Right atrium auricular region (tissue), 2 donors: ENCODE data around the gene CD3E. TPM values are rescaled to one million over a fixed set of nuclear protein-coding genes. Genes with fewer than 3 reads are reported as not detected.
A peak's percentile ranks its signal among the peaks of the same experiment; 100 is the strongest.

ENCODE experiments used
- DNase-seq: peaks from one replicate; pipeline ENCODE4 v3.0.0-alpha.2; 2019; ENCODE audit warnings: low spot score
- H3K27ac ChIP-seq, 2 donors: fragments of 200-600 bp; sonication (generic); 1 replicate in 1 of 2; 2 replicates in 1 of 2; pipeline ENCODE4 v1.5.1; 2016 to 2019
- H3K27me3 ChIP-seq, 2 donors: fragments of 200-600 bp; sonication (generic); one replicate each; pipeline versions ENCODE4 v1.5.1 to v1.6.0; 2017 to 2019
- H3K36me3 ChIP-seq: fragments of 200-600 bp; sonication (generic); one replicate; pipeline ENCODE4 v1.5.1; 2016
- H3K4me1 ChIP-seq, 2 donors: fragments of 200-600 bp; sonication (generic); one replicate each; pipeline versions ENCODE4 v1.5.1 to v1.6.0; 2017 to 2019
- H3K4me3 ChIP-seq, 2 donors: fragments of 200-600 bp; sonication (generic); 1 replicate in 1 of 2; 2 replicates in 1 of 2; pipeline ENCODE4 v1.5.1; 2017 to 2019; ENCODE audit warnings: mild to moderate bottlenecking in 1 of 2, moderate library complexity in 1 of 2
- H3K9me3 ChIP-seq, 2 donors: fragments of 200-600 bp; sonication (generic); one replicate each; pipeline ENCODE4 v1.5.1; 2019
- total RNA-seq, 2 donors: library from RNA; depleted of rRNA; stranded (reverse); fragments of >200 nt; gene quantifications; one replicate each; pipeline ENCODE4 v1.1.0, GENCODE V29; 2016
- TF ChIP-seq, protein P1 (sequence below), 2 donors: fragments of 200-600 bp; sonication (generic); IDR thresholded peaks; one replicate each; pipeline ENCODE4 v1.5.1; 2019; ENCODE audit warnings: antibody characterized with exemption in 2 of 2

Gene CD3E
- total RNA-seq, 2 donors from 2014 or later = 1.8 TPM; not detected in 1

DNA sequence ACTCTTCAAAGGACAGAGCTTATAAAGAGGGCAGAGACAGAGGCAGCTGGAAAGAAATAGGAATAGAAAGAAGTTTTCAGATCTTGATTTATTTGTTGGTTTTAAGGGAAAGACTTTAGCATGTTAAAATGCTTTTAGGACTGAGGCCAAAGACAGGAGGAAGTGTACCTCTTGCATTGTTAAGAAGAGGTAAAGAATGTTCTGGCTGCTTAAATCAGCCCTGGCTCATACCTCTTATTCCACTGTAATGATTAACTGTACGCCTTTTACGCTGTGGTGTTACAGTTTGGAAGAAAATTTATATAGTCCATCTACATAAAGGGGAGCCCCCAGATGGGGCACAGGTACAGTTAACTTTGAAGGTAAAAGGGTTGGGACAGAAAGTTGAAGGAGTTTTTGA is 30.3 kb upstream of the CD3E start:
- Histone ChIP-seq H3K27me3 (no peaks in the 10 kb centered on the region), H3K9me3 (no peaks in the 10 kb centered on the region), H3K27ac (no peak overlapping the region), H3K4me3 (no peak overlapping the region), H3K4me1 (no peaks in the 10 kb centered on the region), H3K36me3 (no peaks in the 10 kb centered on the region)
- DNase-seq = no peak
- TF ChIP-seq, protein P1, sequence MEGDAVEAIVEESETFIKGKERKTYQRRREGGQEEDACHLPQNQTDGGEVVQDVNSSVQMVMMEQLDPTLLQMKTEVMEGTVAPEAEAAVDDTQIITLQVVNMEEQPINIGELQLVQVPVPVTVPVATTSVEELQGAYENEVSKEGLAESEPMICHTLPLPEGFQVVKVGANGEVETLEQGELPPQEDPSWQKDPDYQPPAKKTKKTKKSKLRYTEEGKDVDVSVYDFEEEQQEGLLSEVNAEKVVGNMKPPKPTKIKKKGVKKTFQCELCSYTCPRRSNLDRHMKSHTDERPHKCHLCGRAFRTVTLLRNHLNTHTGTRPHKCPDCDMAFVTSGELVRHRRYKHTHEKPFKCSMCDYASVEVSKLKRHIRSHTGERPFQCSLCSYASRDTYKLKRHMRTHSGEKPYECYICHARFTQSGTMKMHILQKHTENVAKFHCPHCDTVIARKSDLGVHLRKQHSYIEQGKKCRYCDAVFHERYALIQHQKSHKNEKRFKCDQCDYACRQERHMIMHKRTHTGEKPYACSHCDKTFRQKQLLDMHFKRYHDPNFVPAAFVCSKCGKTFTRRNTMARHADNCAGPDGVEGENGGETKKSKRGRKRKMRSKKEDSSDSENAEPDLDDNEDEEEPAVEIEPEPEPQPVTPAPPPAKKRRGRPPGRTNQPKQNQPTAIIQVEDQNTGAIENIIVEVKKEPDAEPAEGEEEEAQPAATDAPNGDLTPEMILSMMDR (IDR thresholded peaks at IDR 0.05) = no peak

DNA sequence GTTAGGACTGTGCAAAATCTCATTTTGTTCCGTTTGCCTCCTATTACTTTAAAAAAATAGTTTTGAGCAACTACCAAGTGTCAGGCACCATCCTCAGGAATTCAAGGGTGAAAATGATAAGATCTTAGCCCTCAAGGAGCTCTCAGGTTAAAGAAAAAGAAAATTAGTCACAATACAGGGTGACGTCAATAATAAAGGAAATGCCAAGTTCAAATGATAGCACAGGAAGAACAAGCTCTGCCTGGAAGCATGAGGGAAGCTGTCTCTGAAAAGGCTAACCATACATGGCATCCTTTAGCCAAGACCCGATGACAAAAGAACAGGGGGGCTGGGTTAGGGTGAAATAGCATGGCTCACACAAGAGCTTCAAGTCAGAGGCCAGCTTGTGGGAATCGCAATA is 29.4 kb upstream of the CD3E start:
- H3K4me3 ChIP-seq = no peak overlapping the region
- peak overlapping the region in 1 of 2 donors; percentile 56 for H3K27ac ChIP-seq
- DNase-seq = no peak
- no peaks in the 10 kb centered on the region for H3K36me3 ChIP-seq
- TF ChIP-seq, protein P1 (IDR thresholded peaks at IDR 0.05) = no peak
- no peaks in the 10 kb centered on the region for H3K9me3 ChIP-seq
- no peaks in the 10 kb centered on the region for H3K4me1 ChIP-seq
- no peaks in the 10 kb centered on the region for H3K27me3 ChIP-seq

DNA sequence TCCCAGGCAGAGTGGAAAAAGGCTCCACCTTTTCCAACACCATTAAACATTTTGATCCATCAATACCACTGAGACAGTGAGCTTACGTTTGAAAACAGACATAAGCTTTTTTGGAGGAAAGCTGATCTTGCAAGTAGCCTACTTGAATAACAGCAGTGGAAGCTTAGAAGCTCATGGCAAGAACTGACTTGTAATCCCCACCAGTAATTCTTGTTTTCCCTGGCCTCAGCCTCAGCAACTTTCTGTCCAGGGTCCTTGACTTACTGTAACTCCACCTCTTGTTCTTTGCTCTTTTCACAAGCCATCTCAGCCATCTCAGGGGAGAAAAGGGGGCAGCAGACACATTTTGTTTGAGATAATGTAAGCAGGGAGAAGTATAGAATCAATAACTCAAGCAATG is 28.1 kb upstream of the CD3E start:
- Histone ChIP-seq H3K9me3 (no peaks in the 10 kb centered on the region), H3K4me3 (no peak overlapping the region), H3K27me3 (no peaks in the 10 kb centered on the region), H3K4me1 (no peaks in the 10 kb centered on the region), H3K36me3 (no peaks in the 10 kb centered on the region), H3K27ac (no peak overlapping the region)
- DNase-seq = no peak
- TF ChIP-seq, protein P1 (IDR thresholded peaks at IDR 0.05) = no peak

DNA sequence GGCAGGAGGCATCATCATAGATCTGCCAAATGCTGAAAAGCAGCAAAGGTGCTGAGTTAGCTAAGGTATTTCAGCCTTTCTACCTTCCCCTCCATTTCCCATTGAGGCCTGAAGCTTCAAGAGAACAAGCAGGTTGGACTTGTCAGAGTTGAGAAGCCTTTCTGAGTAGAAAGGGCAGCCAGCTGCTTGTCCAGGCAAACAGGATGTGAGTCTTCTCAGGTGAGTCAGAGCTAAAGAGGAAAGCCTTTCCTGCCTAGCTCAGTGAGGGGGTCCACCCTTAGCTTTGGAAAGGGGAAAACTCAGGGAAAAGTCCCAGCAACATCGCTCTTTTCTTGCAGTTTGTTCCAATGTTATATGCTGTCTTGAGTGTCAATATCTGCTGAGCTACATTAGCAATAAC is 27.2 kb upstream of the CD3E start:
- no peaks in the 10 kb centered on the region for H3K9me3 ChIP-seq
- H3K27ac ChIP-seq = peak overlapping the region in 1 of 2 donors; percentile 56
- no peaks in the 10 kb centered on the region for H3K27me3 ChIP-seq
- TF ChIP-seq, protein P1 (IDR thresholded peaks at IDR 0.05) = no peak
- H3K4me1 ChIP-seq = no peaks in the 10 kb centered on the region
- no peak overlapping the region for H3K4me3 ChIP-seq
- no peaks in the 10 kb centered on the region for H3K36me3 ChIP-seq
- DNase-seq = no peak

GRCh38 chr11:118281284-118281683 is 23.2 kb upstream of the CD3E start:
- DNase-seq = no peak
- Histone ChIP-seq H3K36me3 (no peaks in the 10 kb centered on the region), H3K27me3 (no peaks in the 10 kb centered on the region), H3K27ac (no peak overlapping the region), H3K4me1 (no peaks in the 10 kb centered on the region), H3K9me3 (no peaks in the 10 kb centered on the region), H3K4me3 (no peak overlapping the region)
- TF ChIP-seq, protein P1 (IDR thresholded peaks at IDR 0.05) = no peak

DNA sequence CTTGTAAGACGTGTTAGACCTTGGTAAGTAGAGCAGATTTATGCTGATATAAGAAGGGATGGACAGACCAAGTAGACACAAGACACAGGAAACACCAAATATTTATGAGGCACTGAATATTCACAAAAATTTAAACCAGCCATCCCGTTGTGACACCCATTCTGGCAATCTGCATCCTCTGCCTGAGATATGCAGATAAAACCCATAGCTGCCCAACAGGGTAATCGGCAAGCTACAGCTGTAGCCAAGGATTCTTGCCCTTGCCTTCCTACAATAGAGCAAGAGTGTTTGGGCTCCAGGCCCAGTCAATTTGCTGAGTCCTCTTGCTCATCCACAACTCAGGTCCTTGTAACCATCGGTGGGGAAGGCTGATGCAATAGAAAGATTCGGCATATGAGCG is 21.9 kb upstream of the CD3E start:
- Histone ChIP-seq H3K4me1 (no peaks in the 10 kb centered on the region), H3K27ac (no peak overlapping the region), H3K27me3 (no peaks in the 10 kb centered on the region), H3K36me3 (no peaks in the 10 kb centered on the region), H3K9me3 (no peaks in the 10 kb centered on the region), H3K4me3 (no peak overlapping the region)
- TF ChIP-seq, protein P1 (IDR thresholded peaks at IDR 0.05) = no peak
- DNase-seq = no peak
